Keratinocyte (primary cell): ENCODE data around the gene ZG16B.
A peak's percentile ranks its signal among the peaks of the same experiment; 100 is the strongest.

Experiments
- EZH2 ChIP-seq: IDR thresholded peaks from one replicate; pipeline ENCODE4 v1.6.1; 2012; ENCODE audit warnings: inconsistent platforms, mild to moderate bottlenecking, low read length, moderate library complexity
- TF ChIP-seq, protein P1 (sequence below), 3 experiments: IDR thresholded peaks in 1 of 3; conservative IDR thresholded peaks in 1 of 3; optimal IDR thresholded peaks in 1 of 3; 2 replicates in 2 of 3; 3 replicates in 1 of 3; pipeline versions ENCODE3 to v1.5.1; 2011; ENCODE audit warnings: low read length in 3 of 3, mild to moderate bottlenecking in 3 of 3, moderate library complexity in 2 of 3, control low read depth in 1 of 3, inconsistent platforms in 1 of 3; ENCODE audit not compliant: insufficient read depth in 2 of 3; ENCODE audit errors: extremely low read depth in 1 of 3

DNA sequence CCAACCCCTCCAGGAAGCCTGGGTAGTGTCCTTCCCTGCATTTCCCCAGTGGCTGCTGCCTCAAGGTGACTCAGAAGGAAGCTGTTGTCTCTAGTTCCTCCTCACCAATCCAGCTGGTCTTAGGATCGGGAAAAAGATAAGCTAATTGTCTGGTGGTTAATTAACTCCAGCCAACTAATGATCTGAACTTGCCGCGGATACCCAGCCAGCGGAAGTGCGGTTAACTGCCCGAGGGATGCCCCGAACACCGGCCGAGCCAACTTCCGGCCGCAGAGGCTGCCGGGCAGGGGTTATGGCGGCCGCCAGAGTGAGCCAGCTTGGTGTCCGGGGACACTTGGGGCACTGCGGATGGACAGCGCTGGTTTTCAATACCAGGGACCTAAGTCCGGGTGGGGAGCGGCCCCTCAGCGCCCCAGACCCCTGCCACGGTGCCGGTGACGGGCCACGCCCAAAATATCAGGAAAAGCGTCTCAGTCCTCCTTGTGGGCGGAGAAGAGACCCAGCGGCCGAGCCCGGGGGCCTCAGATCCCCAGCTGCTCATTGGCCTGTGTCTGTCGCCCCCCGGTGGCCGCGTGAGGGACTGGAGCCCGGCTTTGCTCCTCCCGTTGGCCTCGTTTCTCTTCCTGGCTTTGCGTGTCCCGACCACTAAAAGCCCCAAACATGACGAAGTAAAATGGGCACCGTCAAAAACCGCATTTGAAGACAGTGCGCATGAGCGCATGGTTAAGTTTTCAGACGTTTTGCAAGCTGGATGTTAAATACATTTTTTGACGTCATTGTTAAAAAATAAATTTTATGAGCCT lies 38.1 kb downstream of the ZG16B start:
- no peak for TF ChIP-seq EZH2
- TF ChIP-seq, protein P1, sequence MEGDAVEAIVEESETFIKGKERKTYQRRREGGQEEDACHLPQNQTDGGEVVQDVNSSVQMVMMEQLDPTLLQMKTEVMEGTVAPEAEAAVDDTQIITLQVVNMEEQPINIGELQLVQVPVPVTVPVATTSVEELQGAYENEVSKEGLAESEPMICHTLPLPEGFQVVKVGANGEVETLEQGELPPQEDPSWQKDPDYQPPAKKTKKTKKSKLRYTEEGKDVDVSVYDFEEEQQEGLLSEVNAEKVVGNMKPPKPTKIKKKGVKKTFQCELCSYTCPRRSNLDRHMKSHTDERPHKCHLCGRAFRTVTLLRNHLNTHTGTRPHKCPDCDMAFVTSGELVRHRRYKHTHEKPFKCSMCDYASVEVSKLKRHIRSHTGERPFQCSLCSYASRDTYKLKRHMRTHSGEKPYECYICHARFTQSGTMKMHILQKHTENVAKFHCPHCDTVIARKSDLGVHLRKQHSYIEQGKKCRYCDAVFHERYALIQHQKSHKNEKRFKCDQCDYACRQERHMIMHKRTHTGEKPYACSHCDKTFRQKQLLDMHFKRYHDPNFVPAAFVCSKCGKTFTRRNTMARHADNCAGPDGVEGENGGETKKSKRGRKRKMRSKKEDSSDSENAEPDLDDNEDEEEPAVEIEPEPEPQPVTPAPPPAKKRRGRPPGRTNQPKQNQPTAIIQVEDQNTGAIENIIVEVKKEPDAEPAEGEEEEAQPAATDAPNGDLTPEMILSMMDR (optimal IDR thresholded peaks at IDR 0.05 in 1 of 3, IDR thresholded peaks at IDR 0.05 in 1 of 3, conservative IDR thresholded peaks at IDR 0.05 in 1 of 3; ENCODE audit: extremely low read depth in 1 of 3, insufficient read depth in 2 of 3, low read length in 3 of 3), result peak; percentile 94 to 97 (median 94)
